ENCODE measurements around the gene DENND4A.
"Not testable (repeated sequence)": the region's sequence is repeated elsewhere in the genome, so short reads cannot be mapped to it uniquely, and the experiment has no call there.

Gene DENND4A

GRCh38 chr15:65818927-65819562, 27.0 kb upstream of the DENND4A start:
- peak; percentile 64 for DNase-seq (ENCODE audit: low spot score)
- no peak for TF ChIP-seq CTCF (IDR thresholded peaks at IDR 0.05; ENCODE audit: extremely low read depth, missing control alignments)

- TF ChIP-seq CTCF (IDR thresholded peaks at IDR 0.05; ENCODE audit: extremely low read depth, missing control alignments): no peak
- DNase-seq (ENCODE audit: low spot score): no peak
Measured at GRCh38 chr15:65816441-65816840, 24.3 kb upstream of the DENND4A start.

GRCh38 chr15:65816008-65816407, 23.9 kb upstream of the DENND4A start:
- not testable (repeated sequence) for DNase-seq (ENCODE audit: low spot score)

- not testable (repeated sequence) for DNase-seq (ENCODE audit: low spot score)
Measured at GRCh38 chr15:65814271-65814670, 22.2 kb upstream of the DENND4A start.

GRCh38 chr15:65812916-65813315, 20.8 kb upstream of the DENND4A start:
- no peak for DNase-seq (ENCODE audit: low spot score)
- no peak for TF ChIP-seq CTCF (IDR thresholded peaks at IDR 0.05; ENCODE audit: extremely low read depth, missing control alignments)

GRCh38 chr15:65812467-65812866, 20.4 kb upstream of the DENND4A start:
- TF ChIP-seq CTCF (IDR thresholded peaks at IDR 0.05; ENCODE audit: extremely low read depth, missing control alignments): no peak
- no peak for DNase-seq (ENCODE audit: low spot score)

GRCh38 chr15:65811835-65812234, 19.7 kb upstream of the DENND4A start:
- TF ChIP-seq CTCF (IDR thresholded peaks at IDR 0.05; ENCODE audit: extremely low read depth, missing control alignments): no peak
- no peak for DNase-seq (ENCODE audit: low spot score)

- not testable (repeated sequence) for DNase-seq (ENCODE audit: low spot score)
Measured at GRCh38 chr15:65811011-65811733, 19.1 kb upstream of the DENND4A start.

GRCh38 chr15:65806397-65806796, 14.3 kb upstream of the DENND4A start:
- DNase-seq (ENCODE audit: low spot score): no peak
- TF ChIP-seq CTCF (IDR thresholded peaks at IDR 0.05; ENCODE audit: extremely low read depth, missing control alignments): no peak
